Hepatocyte (in vitro differentiated cells): ENCODE results near the gene ERP29. TPM values are rescaled to one million over a fixed set of nuclear protein-coding genes. Genes with fewer than 3 reads are reported as not detected.
"Not testable (repeated sequence)": the region's sequence is repeated elsewhere in the genome, so short reads cannot be mapped to it uniquely, and the experiment has no call there.

ENCODE experiments used
- DNase-seq: peaks from one replicate; pipeline ENCODE4 v3.0.0-alpha.2; 2016; ENCODE audit warnings: low spot score
- H2AFZ ChIP-seq: fragments of 200-600 bp; sonication (generic); 2 replicates; pipeline ENCODE4 v1.6.0; 2016; ENCODE audit warnings: antibody characterized with exemption, mild to moderate bottlenecking
- H3K27ac ChIP-seq: fragments of 200-600 bp; sonication (generic); 2 replicates; pipeline ENCODE4 v1.5.1; 2016; ENCODE audit warnings: mild to moderate bottlenecking
- H3K27me3 ChIP-seq: fragments of 200-600 bp; sonication (generic); 2 replicates; pipeline ENCODE4 v1.6.1; 2016
- H3K36me3 ChIP-seq: fragments of 200-600 bp; sonication (generic); replicated peaks from 2 replicates; pipeline ENCODE4 v1.5.1; 2016; ENCODE audit warnings: low read depth; ENCODE audit not compliant: insufficient read depth
- H3K4me1 ChIP-seq: fragments of 200-600 bp; sonication (generic); 2 replicates; pipeline ENCODE4 v1.5.1; 2016; ENCODE audit warnings: mild to moderate bottlenecking, moderate library complexity; ENCODE audit not compliant: insufficient read depth
- H3K4me2 ChIP-seq: fragments of 200-600 bp; sonication (generic); 2 replicates; pipeline ENCODE4 v1.6.0; 2016
- H3K4me3 ChIP-seq: fragments of 200-600 bp; sonication (generic); 2 replicates; pipeline ENCODE4 v1.5.1; 2016; ENCODE audit warnings: mild to moderate bottlenecking
- H3K79me2 ChIP-seq: fragments of 200-600 bp; sonication (generic); 2 replicates; pipeline ENCODE4 v1.6.0; 2017; ENCODE audit warnings: mild to moderate bottlenecking
- H3K9me2 ChIP-seq: fragments of 200-600 bp; sonication (generic); replicated peaks from 2 replicates; pipeline ENCODE4 v1.6.0; 2017; ENCODE audit warnings: mild to moderate bottlenecking; ENCODE audit not compliant: insufficient read depth
- H3K9me3 ChIP-seq: fragments of 200-600 bp; sonication (generic); 2 replicates; pipeline ENCODE4 v1.5.1; 2016; ENCODE audit warnings: low read depth, mild to moderate bottlenecking
- H4K20me1 ChIP-seq: fragments of 200-600 bp; sonication (generic); 2 replicates; pipeline ENCODE4 v1.6.0; 2016; ENCODE audit warnings: mild to moderate bottlenecking; ENCODE audit not compliant: insufficient read depth, poor library complexity, severe bottlenecking
- CTCF ChIP-seq: fragments of 200-600 bp; sonication (generic); IDR thresholded peaks from 2 replicates; pipeline ENCODE4 v1.5.1; 2016; ENCODE audit warnings: antibody characterized with exemption, mild to moderate bottlenecking; ENCODE audit not compliant: poor library complexity
- EZH2 ChIP-seq: fragments of 200-600 bp; sonication (generic); IDR thresholded peaks from 2 replicates; pipeline ENCODE4 v1.6.1; 2016; ENCODE audit warnings: antibody characterized with exemption, mild to moderate bottlenecking, borderline replicate concordance
- EZH2phosphoT487 ChIP-seq: fragments of 200-600 bp; sonication (generic); IDR thresholded peaks from one replicate; pipeline ENCODE4 v1.6.1; 2018; ENCODE audit warnings: antibody characterized with exemption, mild to moderate bottlenecking, low read depth, moderate library complexity; ENCODE audit not compliant: unreplicated experiment, severe bottlenecking
- WGBS: methylation state at CpG from one replicate; pipeline ENCODE4 v1.1.6; 2016; ENCODE audit warnings: low lambda C conversion rate; ENCODE audit errors: missing lambda C conversion rate; 5-methylcytosine and 5-hydroxymethylcytosine counted together
- polyA plus RNA-seq: library from polyadenylated mRNA; unstranded; fragments of >200 nt; fragmentation: Nextera tagmentation; extraction: Ambion mirVana; gene quantifications from 2 replicates; pipeline ENCODE4 v1.2.1, GENCODE V29; 2016
- total RNA-seq: library from RNA; depleted of rRNA; stranded (reverse); fragments of >200 nt; gene quantifications from 2 replicates; pipeline ENCODE4 v1.2.3, GENCODE V29; 2014

The ERP29 gene
- total and polyA plus RNA-seq, 2 experiments from 2014 or later, result 178 to 253 TPM

- Histone ChIP-seq H3K4me1 (peaks cover 12% of the 10 kb centered on the region), H3K27ac (peak overlapping the region; percentile 59), H3K4me3 (no peak overlapping the region), H2AFZ (peak overlapping the region; percentile 16), H3K9me3 (no peaks in the 10 kb centered on the region), H3K9me2 (no peaks in the 10 kb centered on the region), H4K20me1 (no peaks in the 10 kb centered on the region), H3K27me3 (no peaks in the 10 kb centered on the region), H3K79me2 (peaks cover 3% of the 10 kb centered on the region), H3K4me2 (peak overlapping the region; percentile 70), H3K36me3 (no peaks in the 10 kb centered on the region)
- peak; percentile 62 for DNase-seq
- no peak for TF ChIP-seq CTCF
- TF ChIP-seq EZH2, result no peak
- no peak for TF ChIP-seq EZH2phosphoT487
- 46% methylated on average over 6 of the region's 6 CpGs for WGBS
Measured at GRCh38 chr12:112005419-112006395, 7.5 kb upstream of the ERP29 start.

GRCh38 chr12:112007945-112008344 is 5.3 kb upstream of the ERP29 start:
- Histone ChIP-seq H2AFZ (no peak overlapping the region), H3K4me2 (no peak overlapping the region), H3K9me2 (no peaks in the 10 kb centered on the region), H3K79me2 (peaks cover 18% of the 10 kb centered on the region), H3K4me3 (no peak overlapping the region), H3K9me3 (no peaks in the 10 kb centered on the region), H3K4me1 (peaks cover 22% of the 10 kb centered on the region), H4K20me1 (no peaks in the 10 kb centered on the region), H3K36me3 (no peaks in the 10 kb centered on the region), H3K27ac (no peak overlapping the region), H3K27me3 (no peaks in the 10 kb centered on the region)
- no peak for TF ChIP-seq CTCF
- TF ChIP-seq EZH2phosphoT487, result no peak
- TF ChIP-seq EZH2, result no peak
- 91% methylated on average over 9 of the region's 9 CpGs for WGBS
- DNase-seq, result no peak

GRCh38 chr12:112008918-112009317 is 4.3 kb upstream of the ERP29 start:
- Histone ChIP-seq H3K27ac (peak overlapping the region; percentile 30), H3K4me2 (no peak overlapping the region), H3K4me1 (peaks cover 22% of the 10 kb centered on the region), H2AFZ (no peak overlapping the region), H3K9me2 (no peaks in the 10 kb centered on the region), H3K9me3 (no peaks in the 10 kb centered on the region), H3K79me2 (peaks cover 18% of the 10 kb centered on the region), H3K27me3 (no peaks in the 10 kb centered on the region), H3K36me3 (no peaks in the 10 kb centered on the region), H3K4me3 (no peak overlapping the region), H4K20me1 (no peaks in the 10 kb centered on the region)
- WGBS, result 91% methylated on average over 3 of the region's 3 CpGs
- TF ChIP-seq EZH2phosphoT487 (no peak), CTCF (no peak), EZH2 (no peak)
- no peak for DNase-seq

GRCh38 chr12:112009596-112009995 is 3.6 kb upstream of the ERP29 start:
- Histone ChIP-seq H3K4me1 (peaks cover 25% of the 10 kb centered on the region), H3K79me2 (peaks cover 22% of the 10 kb centered on the region)
- not testable (repeated sequence) for DNase-seq, H3K4me2 ChIP-seq, H3K36me3 ChIP-seq, H3K9me2 ChIP-seq, H4K20me1 ChIP-seq, H3K9me3 ChIP-seq, H3K4me3 ChIP-seq, H3K27me3 ChIP-seq, H2AFZ ChIP-seq, H3K27ac ChIP-seq
- 68% methylated on average over 3 of the region's 3 CpGs for WGBS
